Astrocyte of the cerebellum (primary cell): ENCODE results near the gene SURF1.

Experiments used
- DNase-seq: peaks from one replicate; pipeline ENCODE4 v3.0.0-alpha.2; 2011; ENCODE audit warnings: low read depth
- H3K4me3 ChIP-seq: 2 replicates; pipeline ENCODE4 v1.5.1; 2011; ENCODE audit warnings: mild to moderate bottlenecking, low read depth, low read length, moderate library complexity
- CTCF ChIP-seq: IDR thresholded peaks from 2 replicates; pipeline ENCODE4 v1.5.1; 2012; ENCODE audit warnings: low read length, low read depth, moderate library complexity, mild to moderate bottlenecking; ENCODE audit errors: missing control alignments
- in situ Hi-C: cut with HindIII; loops from 2 replicates; pipeline ENCODE4 v1.10.0; 2017; ENCODE audit warnings: low sequenced_read_pairs

SURF1 gene

DNA sequence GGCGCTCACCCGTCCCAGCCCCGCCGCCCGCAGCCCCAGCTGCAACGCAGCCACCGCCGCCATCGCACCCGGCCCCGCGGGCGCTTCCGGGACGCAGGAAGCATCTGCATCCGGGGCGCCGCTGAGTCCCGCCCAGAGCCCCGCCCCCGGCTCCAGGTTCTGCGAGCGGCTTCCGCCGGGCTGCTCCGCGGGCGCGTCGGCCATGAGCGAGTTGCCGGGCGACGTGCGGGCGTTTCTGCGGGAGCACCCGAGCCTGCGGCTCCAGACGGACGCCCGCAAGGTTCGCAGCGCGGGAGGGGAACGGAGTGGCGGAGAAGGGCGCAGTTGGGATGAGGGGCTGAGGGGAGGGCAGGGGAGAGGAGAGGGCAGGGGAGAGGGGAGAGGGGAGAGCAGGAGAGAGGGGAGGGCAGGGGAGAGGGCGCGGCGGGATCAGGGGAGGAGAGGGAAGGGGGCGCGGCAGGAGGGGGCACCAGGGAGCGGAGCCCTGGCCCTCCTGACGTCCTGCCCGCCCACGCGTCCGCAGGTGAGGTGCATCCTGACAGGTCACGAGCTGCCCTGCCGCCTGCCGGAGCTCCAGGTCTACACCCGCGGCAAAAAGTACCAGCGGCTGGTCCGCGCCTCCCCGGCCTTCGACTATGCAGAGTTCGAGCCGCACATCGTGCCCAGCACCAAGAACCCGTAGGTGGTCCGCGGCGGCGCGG, at the start of gene SURF1, which contains the start of gene SURF2:
TSS of gene SURF1 (minus strand) at position 97 of the 701 bp plus-strand sequence. CDS start at position 63, 34 bp downstream.
TSS of gene SURF2 (plus strand) at position 160 of the 701 bp plus-strand sequence. CDS start at position 203, 43 bp downstream.
- peak within 1 kb of the TSS; percentile 76 for H3K4me3 ChIP-seq
- no peak for TF ChIP-seq CTCF
- in situ Hi-C loops = no loop called here
- no peak for DNase-seq

GRCh38 chr9:133405508-133406438, 49.5 kb upstream of the SURF1 start:
- in situ Hi-C loops = no loop called here

GRCh38 chr9:133404454-133405002, 48.2 kb upstream of the SURF1 start:
- no peak for TF ChIP-seq CTCF
- no peak for DNase-seq
- H3K4me3 ChIP-seq = no peak overlapping the region
- in situ Hi-C loops = no loop called here

More at GRCh38 chr9:133405508-133406438, 49.5 kb upstream of the SURF1 start:
- no peak overlapping the region for H3K4me3 ChIP-seq
- DNase-seq = no peak
- no peak for TF ChIP-seq CTCF

DNA sequence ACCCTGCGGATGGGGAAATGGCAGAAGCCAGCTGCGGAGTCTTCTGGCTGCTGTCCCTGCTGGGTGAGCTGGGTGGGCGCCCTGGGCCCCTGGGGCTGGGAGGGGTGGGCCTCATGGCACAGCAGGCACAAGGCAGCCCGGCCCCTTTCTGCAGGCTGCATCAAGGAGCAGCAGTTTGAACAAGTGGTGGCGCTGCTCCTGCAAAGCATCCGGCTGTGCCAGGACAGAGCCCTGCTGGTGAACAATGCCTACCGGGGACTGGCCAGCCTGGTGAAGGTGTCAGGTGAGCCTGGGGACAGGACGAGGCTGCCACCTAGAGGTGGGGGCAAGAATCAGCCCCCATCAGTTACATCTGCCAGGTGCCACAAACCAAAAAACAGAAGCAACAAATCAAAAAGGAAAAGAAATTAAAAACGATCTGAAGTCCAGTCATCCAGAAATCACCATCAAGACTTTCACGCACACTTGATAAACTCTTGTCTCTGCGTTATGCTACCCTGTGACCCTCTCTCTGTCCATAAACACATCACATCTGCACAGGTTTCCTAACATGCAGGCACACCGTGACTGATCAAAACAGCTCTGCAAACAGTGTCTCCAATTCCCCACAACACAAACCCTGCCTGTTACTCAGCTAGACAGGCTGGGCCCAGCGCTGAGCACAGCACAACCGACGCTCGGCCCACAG, 47.6 kb upstream of the SURF1 start:
- TF ChIP-seq CTCF = peak; percentile 53
- no peak overlapping the region for H3K4me3 ChIP-seq
- in situ Hi-C loops = no loop called here
- no peak for DNase-seq

DNA sequence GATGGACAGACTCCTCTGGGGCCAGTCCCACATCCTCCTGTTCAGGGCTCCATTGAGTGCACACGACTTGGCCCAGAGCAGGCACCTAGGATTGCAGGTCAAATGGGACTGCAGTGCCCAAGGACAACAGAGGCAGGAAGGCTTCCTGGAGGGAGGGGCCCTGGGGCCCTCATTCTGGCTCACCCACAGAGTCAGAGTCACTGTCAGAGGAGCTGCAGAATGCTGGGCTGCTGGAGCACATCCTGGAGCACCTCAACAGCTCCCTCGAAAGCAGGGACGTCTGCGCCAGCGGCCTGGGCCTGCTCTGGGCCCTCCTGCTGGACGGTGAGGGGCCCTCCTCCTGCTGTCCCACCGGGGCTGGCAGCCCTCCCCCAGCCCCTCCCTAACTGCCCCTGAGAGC, 46.4 kb upstream of the SURF1 start:
- H3K4me3 ChIP-seq = no peak overlapping the region
- in situ Hi-C loops = no loop called here
- TF ChIP-seq CTCF = no peak
- DNase-seq = no peak

- in situ Hi-C loops = no loop called here
- no peak for TF ChIP-seq CTCF
- no peak for DNase-seq
- no peak overlapping the region for H3K4me3 ChIP-seq
Observed at GRCh38 chr9:133401588-133401987, 45.3 kb upstream of the SURF1 start.
